HG02678 (cell line): ENCODE data around the gene GTF2H1.
A peak's percentile ranks its signal among the peaks of the same experiment; 100 is the strongest.
"Not testable (repeated sequence)": the region's sequence is repeated elsewhere in the genome, so short reads cannot be mapped to it uniquely, and the experiment has no call there.

Experiments used
- ATAC-seq: cut with Tn5 transposase; IDR thresholded peaks from one replicate; pipeline ENCODE4 v1.9.1; 2021; ENCODE audit warnings: mild to moderate bottlenecking, moderate library complexity; ENCODE audit not compliant: unreplicated experiment

GTF2H1 gene

GRCh38 chr11:18317551-18317950 is 4.8 kb upstream of the GTF2H1 start:
- no peak for ATAC-seq

GRCh38 chr11:18319914-18320313 is 2.5 kb upstream of the GTF2H1 start:
- ATAC-seq = no peak

GRCh38 chr11:18320617-18321016 is 1.8 kb upstream of the GTF2H1 start:
- ATAC-seq = no peak

- peak; percentile 2 for ATAC-seq
These were observed 794 bp upstream of the GTF2H1 start for GRCh38 chr11:18321578-18321968.

- ATAC-seq = no peak
These were observed 627 bp downstream of the GTF2H1 start for GRCh38 chr11:18322818-18323570.

- ATAC-seq = not testable (repeated sequence)
These were observed 1.5 kb downstream of the GTF2H1 start for GRCh38 chr11:18323881-18324280.

GRCh38 chr11:18324381-18324780 is 2.0 kb downstream of the GTF2H1 start:
- ATAC-seq = no peak

- no peak for ATAC-seq
These were observed 7.0 kb downstream of the GTF2H1 start for GRCh38 chr11:18329196-18329870.

- ATAC-seq = no peak
These were observed 8.6 kb downstream of the GTF2H1 start for GRCh38 chr11:18330921-18331320.

GRCh38 chr11:18332302-18332701 is 9.9 kb downstream of the GTF2H1 start:
- ATAC-seq = no peak

- ATAC-seq = no peak
These were observed 10.5 kb downstream of the GTF2H1 start for GRCh38 chr11:18332891-18333290.

- no peak for ATAC-seq
These were observed 25.2 kb downstream of the GTF2H1 start for GRCh38 chr11:18347471-18348125.

GRCh38 chr11:18352581-18352980 is 30.2 kb downstream of the GTF2H1 start:
- ATAC-seq = no peak

GRCh38 chr11:18358646-18359045 is 36.3 kb downstream of the GTF2H1 start:
- ATAC-seq = no peak

GRCh38 chr11:18361154-18361553 is 38.8 kb downstream of the GTF2H1 start:
- no peak for ATAC-seq

GRCh38 chr11:18364495-18365073 is 42.2 kb downstream of the GTF2H1 start:
- no peak for ATAC-seq

GRCh38 chr11:18365741-18366140 is 43.4 kb downstream of the GTF2H1 start:
- no peak for ATAC-seq

- no peak for ATAC-seq
These were observed 43.9 kb downstream of the GTF2H1 start for GRCh38 chr11:18366286-18366685.

- ATAC-seq = no peak
These were observed 45.1 kb downstream of the GTF2H1 start for GRCh38 chr11:18367431-18367830.

GRCh38 chr11:18368221-18368620 is 45.9 kb downstream of the GTF2H1 start:
- ATAC-seq = no peak

- no peak for ATAC-seq
These were observed 47.0 kb downstream of the GTF2H1 start for GRCh38 chr11:18369398-18369797.

GRCh38 chr11:18371279-18371678 is 48.9 kb downstream of the GTF2H1 start:
- ATAC-seq = no peak
